ENCODE measurements around the gene REXO1.

- no peak for TF ChIP-seq POLR2AphosphoS5 (IDR thresholded peaks at IDR 0.05; ENCODE audit: low read depth)
- TF ChIP-seq CTCF (conservative IDR thresholded peaks at IDR 0.05; ENCODE audit: low read depth in 2 of 2): no peak
- TF ChIP-seq REST (IDR thresholded peaks at IDR 0.05; ENCODE audit: unreplicated experiment): no peak
- TF ChIP-seq EZH2phosphoT487 (IDR thresholded peaks at IDR 0.05; ENCODE audit: unreplicated experiment): no peak
- no peak for TF ChIP-seq EZH2 (IDR thresholded peaks at IDR 0.05; ENCODE audit: low read depth, unreplicated experiment)
- no peak for TF ChIP-seq ZNF462 (CRISPR knock-in tag; IDR thresholded peaks at IDR 0.05)
- TF ChIP-seq ETS1 (IDR thresholded peaks at IDR 0.05): no peak
- no peak for TF ChIP-seq ZNF331 (CRISPR knock-in tag; IDR thresholded peaks at IDR 0.05; ENCODE audit: low read depth)
- TF ChIP-seq JUNB (IDR thresholded peaks at IDR 0.05; ENCODE audit: unreplicated experiment): no peak
Observed at GRCh38 chr19:1860821-1861598, 12.7 kb upstream of the REXO1 start.
